H54 (cell line): ENCODE results near the gene ROR2.

Experiments
- DNase-seq: peaks from one replicate; pipeline ENCODE4 v3.0.0; 2011; ENCODE audit warnings: low spot score, mixed read lengths; ENCODE audit not compliant: insufficient read length
- FAIRE-seq: peaks from 3 replicates; lab custom pipeline; 2011; peaks lifted over from hg19 to GRCh38; lab: Jason Lieb, UNC
- POLR2A ChIP-seq: IDR thresholded peaks from 2 replicates; pipeline ENCODE4 v1.6.1; 2011; ENCODE audit warnings: low read depth, mild to moderate bottlenecking, low read length

The ROR2 gene

GRCh38 chr9:91884153-91884552 lies 65.9 kb downstream of the ROR2 start:
- DNase-seq, result no peak
- no peak for TF ChIP-seq POLR2A
- FAIRE-seq, result no peak

GRCh38 chr9:91883503-91883902 lies 66.5 kb downstream of the ROR2 start:
- FAIRE-seq (no peak), DNase-seq (no peak)
- TF ChIP-seq POLR2A, result no peak

- FAIRE-seq, result no peak
- no peak for DNase-seq
- no peak for TF ChIP-seq POLR2A
These were observed 67.4 kb downstream of the ROR2 start for GRCh38 chr9:91882627-91883026.

- no peak for FAIRE-seq
These were observed 69.6 kb downstream of the ROR2 start for GRCh38 chr9:91880378-91880972.

GRCh38 chr9:91879231-91879630 lies 70.8 kb downstream of the ROR2 start:
- no peak for TF ChIP-seq POLR2A
- DNase-seq (no peak), FAIRE-seq (no peak)

More at GRCh38 chr9:91880378-91880972, 69.6 kb downstream of the ROR2 start:
- no peak for TF ChIP-seq POLR2A
- no peak for DNase-seq

DNA sequence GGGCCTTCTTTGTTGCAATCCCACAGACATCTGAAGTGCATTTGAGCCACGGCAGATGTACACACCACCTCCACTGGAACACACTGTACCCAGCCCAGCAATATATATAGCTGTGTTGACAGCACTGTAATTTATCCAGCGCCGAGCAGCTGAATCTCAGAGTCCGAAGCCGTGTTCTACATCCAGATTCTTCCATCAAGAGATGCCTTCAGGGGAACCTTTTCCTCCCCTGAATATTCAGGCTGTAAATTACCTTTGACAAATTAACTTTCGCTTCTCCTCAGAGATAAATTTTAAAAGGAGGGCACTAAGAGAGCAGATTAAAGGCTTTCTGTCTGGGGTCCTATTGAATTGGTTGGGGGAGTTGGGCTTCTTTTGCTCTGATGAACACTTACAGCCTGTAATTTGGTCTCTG lies 76.4 kb downstream of the ROR2 start:
- DNase-seq, result no peak
- TF ChIP-seq POLR2A, result no peak
- FAIRE-seq, result no peak

- TF ChIP-seq POLR2A, result no peak
- DNase-seq, result no peak
- FAIRE-seq, result no peak
These were observed 81.2 kb downstream of the ROR2 start for GRCh38 chr9:91868732-91869391.

- FAIRE-seq, result no peak
- DNase-seq, result no peak
- no peak for TF ChIP-seq POLR2A
These were observed 82.3 kb downstream of the ROR2 start for GRCh38 chr9:91867740-91868139.

- FAIRE-seq (no peak), DNase-seq (no peak)
- TF ChIP-seq POLR2A, result no peak
These were observed 85.0 kb downstream of the ROR2 start for GRCh38 chr9:91865041-91865440.

DNA sequence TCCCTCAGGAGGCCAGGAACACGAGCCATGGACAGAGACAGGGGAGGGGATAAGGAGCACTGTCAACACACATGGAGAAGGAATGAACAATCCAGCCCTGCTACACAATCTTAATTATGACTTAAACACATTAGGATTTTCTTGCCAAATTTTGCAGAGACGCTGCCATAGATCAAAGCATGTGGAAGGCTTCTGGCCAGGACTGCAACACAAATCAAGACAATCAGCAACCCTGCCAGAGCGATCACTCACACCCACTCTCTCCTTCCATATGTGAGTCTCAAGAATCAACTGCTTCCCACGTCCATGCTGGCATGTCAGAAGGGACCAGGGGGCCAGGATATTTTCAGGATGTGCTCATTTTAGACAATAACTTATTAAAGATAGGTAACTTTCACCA lies 85.6 kb downstream of the ROR2 start:
- no peak for DNase-seq
- no peak for FAIRE-seq
- TF ChIP-seq POLR2A, result no peak

GRCh38 chr9:91863469-91863868 lies 86.6 kb downstream of the ROR2 start:
- FAIRE-seq (no peak), DNase-seq (no peak)
- TF ChIP-seq POLR2A, result no peak

DNA sequence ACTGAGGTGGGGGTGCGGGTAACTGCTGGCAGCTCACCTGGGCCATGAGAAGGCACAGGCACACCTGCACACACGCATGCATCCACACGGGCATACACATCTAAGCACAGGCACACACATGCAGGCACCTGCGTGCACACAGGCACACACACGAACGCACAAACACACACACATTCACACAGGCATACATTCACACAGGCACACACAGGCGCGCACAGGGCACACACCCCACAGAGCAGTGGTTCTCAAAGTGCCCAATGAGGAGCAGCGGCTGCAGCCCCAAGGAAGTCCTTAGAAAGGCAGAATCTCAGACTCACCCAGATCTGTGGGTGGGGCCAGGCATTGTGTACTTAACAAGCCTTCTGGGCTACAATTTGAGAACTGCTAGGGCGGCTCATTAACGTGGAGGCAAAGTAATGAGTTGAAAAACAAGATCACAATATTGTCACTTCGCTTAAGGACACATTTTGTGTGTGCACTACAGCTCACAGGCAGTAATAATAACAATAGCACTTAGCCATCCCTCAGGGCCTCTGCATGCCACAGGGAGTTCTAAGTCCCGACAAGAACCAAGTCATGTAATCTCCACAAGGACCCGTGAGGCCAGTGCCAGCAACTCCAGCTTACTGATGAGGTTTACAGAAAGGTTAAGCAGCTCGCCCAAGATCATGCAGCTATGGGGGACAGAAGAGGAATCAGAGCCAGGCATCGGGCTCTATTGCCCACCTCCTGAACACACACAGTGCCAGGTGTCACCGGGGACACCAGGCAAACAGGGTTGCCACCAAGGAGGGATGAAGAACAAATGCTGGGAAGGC lies 91.6 kb downstream of the ROR2 start:
- FAIRE-seq, result no peak
- no peak for TF ChIP-seq POLR2A
- DNase-seq, result no peak

DNA sequence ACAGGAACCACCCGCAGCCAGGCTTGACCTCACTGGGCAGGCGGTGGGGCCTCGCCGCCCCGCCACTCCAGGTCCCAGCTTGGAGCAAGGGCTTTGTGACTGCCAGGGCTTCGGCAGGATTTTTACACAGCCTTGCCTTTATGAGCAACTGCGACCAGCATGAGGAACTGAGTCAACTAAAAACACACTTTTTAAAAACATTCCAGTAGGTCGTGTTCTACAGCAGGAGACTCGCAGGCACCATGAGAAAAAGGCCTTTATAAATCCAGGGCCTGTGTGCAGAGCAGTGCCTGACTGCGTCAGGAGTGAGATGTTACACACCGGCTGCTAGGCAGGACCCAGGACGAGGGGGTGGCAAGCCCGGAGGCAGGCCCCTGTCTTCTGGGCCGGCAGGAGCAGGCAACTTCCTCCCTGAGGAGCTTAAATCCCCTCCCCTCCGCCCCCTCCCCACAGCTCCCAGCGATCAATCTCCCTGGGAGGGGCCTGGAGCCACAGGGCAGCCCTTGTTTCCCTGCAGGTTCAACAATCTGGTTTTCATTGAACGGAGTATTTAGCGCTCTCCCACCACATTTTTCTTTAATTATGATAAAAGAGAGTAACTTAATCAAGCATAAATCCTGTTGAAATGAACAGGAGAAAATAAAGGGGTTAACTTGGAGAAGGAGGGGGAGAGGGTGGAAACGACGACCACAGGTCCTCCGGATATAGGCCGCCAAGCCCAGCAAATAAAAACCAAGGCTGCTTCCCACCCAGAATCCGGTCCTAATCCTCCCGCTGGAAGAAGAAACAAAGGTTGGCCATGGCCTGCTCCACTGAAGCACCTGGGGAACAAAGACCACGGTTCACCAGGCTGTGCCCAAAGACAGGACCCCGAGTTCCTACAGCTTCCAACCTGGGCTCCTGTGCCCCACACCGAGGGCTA lies 92.5 kb downstream of the ROR2 start:
- TF ChIP-seq POLR2A, result no peak
- DNase-seq (no peak), FAIRE-seq (no peak)
